ENCODE data around the gene FBXW7. TPM values are rescaled to one million over a fixed set of nuclear protein-coding genes. Genes with fewer than 3 reads are reported as not detected.

Gene FBXW7
- total and polyA plus RNA-seq, 2 of the 8 experiments (the other 6 are each of a cell fraction or from before 2014, with no cell fraction given) = 6.0 to 26.7 TPM

DNA sequence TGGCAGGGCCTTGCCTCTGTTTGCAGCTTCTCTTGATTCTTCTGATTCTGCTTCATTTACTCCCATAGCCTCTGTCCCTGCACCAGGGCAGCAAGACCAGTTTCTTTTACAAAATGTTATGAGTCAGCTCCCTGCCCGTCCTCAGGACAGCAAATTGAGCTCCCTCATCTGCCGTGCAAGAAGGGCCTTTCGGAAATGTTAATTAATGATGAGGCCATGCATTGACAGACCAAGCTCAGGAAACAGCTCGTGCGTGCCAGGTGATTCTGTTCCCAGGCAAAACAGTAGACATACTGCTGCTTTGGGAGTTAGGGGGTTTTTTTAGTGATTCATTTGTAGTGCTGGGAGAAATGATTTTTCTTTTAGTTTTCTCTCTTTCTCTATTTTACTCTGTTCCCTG, 231.7 kb downstream of the FBXW7 start (continued):
- no peak for TF ChIP-seq JUND (IDR thresholded peaks at IDR 0.05; ENCODE audit: low read length)
